Stimulated activated CD8-positive, alpha-beta memory T cell treated with anti-CD3 and anti-CD28 coated beads, Interleukin-15, amount 100 ng/mL, for 1 hour (primary cell): ENCODE results near the gene ANO6.
A peak's percentile ranks its signal among the peaks of the same experiment; 100 is the strongest.
"Not testable (repeated sequence)": the region's sequence is repeated elsewhere in the genome, so short reads cannot be mapped to it uniquely, and the experiment has no call there.

Source experiments
- DNase-seq: peaks from one replicate; pipeline ENCODE4 v3.0.0-alpha.2; 2020; ENCODE audit warnings: low read depth

ANO6 gene

GRCh38 chr12:45215419-45216229 is at the start of gene ANO6:
Gene ANO6, plus strand, starts transcription at chr12:45216095. Its CDS starts 227 bp downstream, at chr12:45216322.
- peak; percentile 56 for DNase-seq

- DNase-seq: no peak
These were observed 46.9 kb upstream of the ANO6 start for GRCh38 chr12:45168976-45169375.

- peak; percentile 75 for DNase-seq
These were observed 45.3 kb upstream of the ANO6 start for GRCh38 chr12:45170456-45171042.

GRCh38 chr12:45173293-45173692 is 42.6 kb upstream of the ANO6 start:
- not testable (repeated sequence) for DNase-seq

GRCh38 chr12:45174595-45174994 is 41.3 kb upstream of the ANO6 start:
- DNase-seq: no peak

GRCh38 chr12:45178771-45179170 is 37.1 kb upstream of the ANO6 start:
- DNase-seq: no peak

GRCh38 chr12:45182511-45182910 is 33.4 kb upstream of the ANO6 start:
- DNase-seq: no peak

GRCh38 chr12:45183246-45183645 is 32.6 kb upstream of the ANO6 start:
- no peak for DNase-seq

- no peak for DNase-seq
These were observed 31.5 kb upstream of the ANO6 start for GRCh38 chr12:45184147-45184963.

- DNase-seq: no peak
These were observed 29.1 kb upstream of the ANO6 start for GRCh38 chr12:45186762-45187161.

GRCh38 chr12:45189766-45190403 is 26.0 kb upstream of the ANO6 start:
- no peak for DNase-seq

- DNase-seq: no peak
These were observed 24.7 kb upstream of the ANO6 start for GRCh38 chr12:45191239-45191638.

GRCh38 chr12:45192707-45193106 is 23.2 kb upstream of the ANO6 start:
- DNase-seq: no peak

GRCh38 chr12:45200491-45201043 is 15.3 kb upstream of the ANO6 start:
- no peak for DNase-seq

GRCh38 chr12:45203767-45204166 is 12.1 kb upstream of the ANO6 start:
- no peak for DNase-seq

GRCh38 chr12:45204757-45205156 is 11.1 kb upstream of the ANO6 start:
- no peak for DNase-seq

- no peak for DNase-seq
These were observed 10.6 kb upstream of the ANO6 start for GRCh38 chr12:45205165-45205825.

GRCh38 chr12:45208604-45209487 is 7.0 kb upstream of the ANO6 start:
- no peak for DNase-seq

- DNase-seq: no peak
These were observed 6.1 kb upstream of the ANO6 start for GRCh38 chr12:45209784-45210183.

- no peak for DNase-seq
These were observed 3.8 kb upstream of the ANO6 start for GRCh38 chr12:45212064-45212463.
